Karpas-422 (cell line): ENCODE measurements around the gene ULK4. TPM values are rescaled to one million over a fixed set of nuclear protein-coding genes. Genes with fewer than 3 reads are reported as not detected.
A peak's percentile ranks its signal among the peaks of the same experiment; 100 is the strongest.

Experiments
- DNase-seq: peaks from one replicate; pipeline ENCODE4 v3.0.0-alpha.2; 2015
- H2AFZ ChIP-seq: fragments of 200-600 bp; sonication (generic); 2 replicates; pipeline ENCODE4 v1.6.1; 2014; ENCODE audit warnings: antibody characterized with exemption, low read length, mixed read lengths
- H3K27ac ChIP-seq: fragments of 200-600 bp; sonication (generic); 2 replicates; pipeline ENCODE4 v1.5.1; 2014; ENCODE audit warnings: mild to moderate bottlenecking, low read length, moderate library complexity
- H3K27me3 ChIP-seq: fragments of 200-600 bp; sonication (generic); 2 replicates; pipeline ENCODE4 v1.6.1; 2014; ENCODE audit warnings: low read length, mixed read lengths
- H3K36me3 ChIP-seq: fragments of 200-600 bp; sonication (generic); 2 replicates; pipeline ENCODE4 v1.6.1; 2014; ENCODE audit warnings: low read length, mixed read lengths; ENCODE audit not compliant: insufficient read depth
- H3K4me1 ChIP-seq: fragments of 200-600 bp; sonication (generic); 2 replicates; pipeline ENCODE4 v1.6.1; 2014; ENCODE audit warnings: mild to moderate bottlenecking, low read length, mixed read lengths
- H3K4me2 ChIP-seq: fragments of 200-600 bp; sonication (generic); 2 replicates; pipeline ENCODE4 v1.6.1; 2014; ENCODE audit warnings: low read length, low read depth, mild to moderate bottlenecking; ENCODE audit not compliant: poor library complexity, severe bottlenecking
- H3K4me3 ChIP-seq: fragments of 200-600 bp; sonication (generic); 2 replicates; pipeline ENCODE4 v1.5.1; 2014; ENCODE audit warnings: mild to moderate bottlenecking, antibody characterized with exemption, low read length, mixed read lengths
- H3K79me2 ChIP-seq: fragments of 200-600 bp; sonication (generic); 2 replicates; pipeline ENCODE4 v1.6.1; 2014; ENCODE audit warnings: mild to moderate bottlenecking, low read length, mixed read lengths
- H3K9ac ChIP-seq: fragments of 200-600 bp; sonication (generic); 2 replicates; pipeline ENCODE4 v1.6.0; 2014; ENCODE audit warnings: low read length
- H3K9me2 ChIP-seq: fragments of 200-600 bp; sonication (generic), shearing (Covaris generic); replicated peaks from 2 replicates; pipeline ENCODE4 v1.6.0; 2014; ENCODE audit warnings: mild to moderate bottlenecking, low read length, moderate library complexity; ENCODE audit not compliant: insufficient read depth
- H3K9me3 ChIP-seq: fragments of 300-700, 200-600 bp; sonication (generic); 2 replicates; pipeline ENCODE4 v1.6.1; 2014; ENCODE audit warnings: low read length, mixed read lengths
- H4K20me1 ChIP-seq: fragments of 200-600 bp; sonication (generic); 2 replicates; pipeline ENCODE4 v1.6.1; 2014; ENCODE audit warnings: mild to moderate bottlenecking, antibody characterized with exemption, low read length, low read depth; ENCODE audit not compliant: insufficient read depth
- total RNA-seq: library from RNA; depleted of rRNA; stranded (reverse); fragments of >200 nt; shearing (Covaris generic); gene quantifications from 2 replicates; pipeline ENCODE4 v1.2.3, GENCODE V29; 2014; ENCODE audit warnings: low replicate concordance

Gene ULK4
- total RNA-seq, 1 experiment from 2014 or later = 8.8 TPM

- Histone ChIP-seq H4K20me1 (no peaks in the 10 kb centered on the region), H3K4me3 (no peak overlapping the region), H3K27me3 (no peaks in the 10 kb centered on the region), H2AFZ (no peak overlapping the region), H3K9me3 (no peaks in the 10 kb centered on the region), H3K4me1 (no peaks in the 10 kb centered on the region), H3K27ac (no peak overlapping the region), H3K4me2 (no peak overlapping the region), H3K9me2 (no peaks in the 10 kb centered on the region), H3K9ac (no peak overlapping the region), H3K36me3 (no peaks in the 10 kb centered on the region), H3K79me2 (no peaks in the 10 kb centered on the region)
- peak; percentile 26 for DNase-seq
Observed at GRCh38 chr3:41943311-41943843, 18.5 kb downstream of the ULK4 start.

DNA sequence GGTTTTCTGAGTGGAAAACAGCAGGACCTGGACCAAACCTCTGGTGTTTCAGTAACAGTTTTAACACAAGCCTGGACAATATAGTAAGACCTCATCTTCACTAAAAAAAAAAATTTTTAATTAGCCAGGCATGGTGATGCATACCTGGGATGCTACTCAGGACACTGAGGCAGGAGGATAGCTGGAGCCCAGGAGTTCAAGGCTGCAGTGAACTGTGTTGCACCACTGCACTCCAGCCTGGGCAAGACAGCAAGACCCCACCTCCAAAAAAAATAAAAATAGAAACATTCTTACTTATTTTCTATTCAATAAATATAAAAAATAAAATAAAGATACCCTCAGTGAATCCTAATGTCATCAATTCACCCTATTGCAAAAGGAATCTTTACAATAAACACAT lies 21.5 kb downstream of the ULK4 start:
- Histone ChIP-seq H3K27me3 (no peaks in the 10 kb centered on the region), H3K27ac (no peak overlapping the region), H3K4me2 (no peak overlapping the region), H3K9me3 (no peaks in the 10 kb centered on the region), H3K79me2 (no peaks in the 10 kb centered on the region), H3K4me1 (no peaks in the 10 kb centered on the region), H3K4me3 (no peak overlapping the region), H2AFZ (no peak overlapping the region), H3K9me2 (no peaks in the 10 kb centered on the region), H3K9ac (no peak overlapping the region), H3K36me3 (no peaks in the 10 kb centered on the region), H4K20me1 (no peaks in the 10 kb centered on the region)
- DNase-seq = peak; percentile 17

DNA sequence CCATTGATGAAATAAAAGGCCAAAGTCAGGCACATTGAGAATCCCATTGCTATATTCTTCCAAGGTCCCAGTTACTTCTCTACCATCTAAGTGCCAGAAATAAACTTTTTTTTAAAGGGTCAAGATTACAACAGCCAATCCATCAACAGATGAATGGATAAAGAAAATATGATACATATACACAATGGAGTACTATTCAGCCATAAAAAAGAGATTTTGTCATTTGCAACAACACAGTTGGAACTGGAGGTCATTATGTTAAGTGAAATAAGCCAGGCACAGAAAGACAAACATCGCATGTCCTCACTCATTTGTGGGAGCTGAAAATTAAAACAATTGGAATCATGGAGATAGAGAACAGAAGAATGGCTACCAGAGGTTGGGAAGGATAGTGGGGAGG lies 25.5 kb downstream of the ULK4 start:
- Histone ChIP-seq H4K20me1 (no peaks in the 10 kb centered on the region), H2AFZ (no peak overlapping the region), H3K27me3 (no peaks in the 10 kb centered on the region), H3K27ac (no peak overlapping the region), H3K4me3 (no peak overlapping the region), H3K9ac (no peak overlapping the region), H3K4me2 (no peak overlapping the region), H3K9me2 (no peaks in the 10 kb centered on the region), H3K36me3 (no peaks in the 10 kb centered on the region), H3K4me1 (no peaks in the 10 kb centered on the region), H3K9me3 (no peaks in the 10 kb centered on the region), H3K79me2 (no peaks in the 10 kb centered on the region)
- DNase-seq = no peak

GRCh38 chr3:41933154-41933676 lies 28.7 kb downstream of the ULK4 start:
- H3K4me3 ChIP-seq = no peak overlapping the region
- no peak overlapping the region for H2AFZ ChIP-seq
- no peaks in the 10 kb centered on the region for H3K27me3 ChIP-seq
- no peak overlapping the region for H3K4me2 ChIP-seq
- H3K9ac ChIP-seq = no peak overlapping the region
- H3K4me1 ChIP-seq = no peaks in the 10 kb centered on the region
- no peaks in the 10 kb centered on the region for H3K9me3 ChIP-seq
- H4K20me1 ChIP-seq = no peaks in the 10 kb centered on the region
- no peaks in the 10 kb centered on the region for H3K36me3 ChIP-seq
- H3K27ac ChIP-seq = no peak overlapping the region
- DNase-seq = peak; percentile 32
- no peaks in the 10 kb centered on the region for H3K79me2 ChIP-seq
- H3K9me2 ChIP-seq = no peaks in the 10 kb centered on the region

DNA sequence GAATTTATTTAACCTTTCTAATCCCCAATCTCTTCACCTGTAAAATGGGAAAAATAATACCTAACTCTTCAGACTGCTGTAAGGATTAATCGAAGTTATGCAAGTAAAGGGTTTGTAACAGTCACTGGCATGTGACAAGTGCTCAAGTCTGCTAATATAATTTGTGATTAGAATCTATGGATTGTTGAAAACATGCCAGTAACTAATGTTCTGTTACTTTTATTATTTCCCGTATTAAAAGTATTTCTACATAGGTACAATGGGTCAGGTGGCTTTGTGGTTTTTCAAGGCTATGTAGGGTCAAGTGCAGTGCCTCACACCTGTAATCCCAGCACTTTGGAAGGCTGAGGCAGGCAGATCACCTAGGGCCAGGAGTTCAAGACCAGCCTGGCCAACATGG lies 29.4 kb downstream of the ULK4 start:
- DNase-seq = peak; percentile 11
- Histone ChIP-seq H3K9ac (no peak overlapping the region), H3K4me3 (no peak overlapping the region), H3K79me2 (no peaks in the 10 kb centered on the region), H3K4me1 (no peaks in the 10 kb centered on the region), H4K20me1 (no peaks in the 10 kb centered on the region), H2AFZ (no peak overlapping the region), H3K4me2 (no peak overlapping the region), H3K9me3 (no peaks in the 10 kb centered on the region), H3K36me3 (no peaks in the 10 kb centered on the region), H3K27me3 (no peaks in the 10 kb centered on the region), H3K9me2 (no peaks in the 10 kb centered on the region), H3K27ac (no peak overlapping the region)

- Histone ChIP-seq H2AFZ (no peak overlapping the region), H3K9me3 (no peaks in the 10 kb centered on the region), H3K9ac (no peak overlapping the region), H3K9me2 (no peaks in the 10 kb centered on the region), H3K27ac (no peak overlapping the region), H3K36me3 (no peaks in the 10 kb centered on the region), H3K79me2 (no peaks in the 10 kb centered on the region), H3K4me1 (no peaks in the 10 kb centered on the region), H3K4me3 (no peak overlapping the region), H3K4me2 (no peak overlapping the region), H3K27me3 (no peaks in the 10 kb centered on the region), H4K20me1 (no peaks in the 10 kb centered on the region)
- no peak for DNase-seq
Observed at GRCh38 chr3:41920406-41920965, 41.4 kb downstream of the ULK4 start.

- Histone ChIP-seq H3K9ac (no peak overlapping the region), H3K9me2 (no peaks in the 10 kb centered on the region), H3K36me3 (no peaks in the 10 kb centered on the region), H3K27ac (no peak overlapping the region), H3K4me3 (no peak overlapping the region), H3K79me2 (no peaks in the 10 kb centered on the region), H3K4me2 (no peak overlapping the region), H4K20me1 (no peaks in the 10 kb centered on the region), H2AFZ (no peak overlapping the region), H3K27me3 (no peaks in the 10 kb centered on the region), H3K9me3 (no peaks in the 10 kb centered on the region), H3K4me1 (no peaks in the 10 kb centered on the region)
- DNase-seq = peak; percentile 37
Observed at GRCh38 chr3:41915353-41915752, 46.5 kb downstream of the ULK4 start.

DNA sequence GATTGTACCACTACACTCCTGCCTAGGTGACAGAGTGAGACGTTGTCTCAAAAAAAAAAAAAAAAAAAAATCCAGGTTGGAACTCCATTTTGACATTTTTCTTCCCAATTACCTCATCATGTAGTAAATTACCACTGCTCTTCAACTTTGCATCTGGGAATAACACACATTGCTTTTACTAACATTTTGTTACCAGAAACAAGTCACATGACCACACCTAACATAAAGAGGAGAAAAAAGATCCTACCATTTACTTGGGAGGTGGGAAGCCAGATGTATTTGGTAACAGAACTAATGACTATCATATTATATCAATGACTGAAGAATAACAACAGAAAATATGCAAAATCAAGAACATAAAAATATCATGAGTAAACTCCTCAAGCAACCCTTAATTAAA lies 49.6 kb downstream of the ULK4 start:
- no peaks in the 10 kb centered on the region for H3K4me1 ChIP-seq
- H3K36me3 ChIP-seq = no peaks in the 10 kb centered on the region
- no peak for DNase-seq
- no peaks in the 10 kb centered on the region for H4K20me1 ChIP-seq
- H3K9ac ChIP-seq = no peak overlapping the region
- H3K4me3 ChIP-seq = no peak overlapping the region
- no peak overlapping the region for H3K27ac ChIP-seq
- no peak overlapping the region for H3K4me2 ChIP-seq
- no peaks in the 10 kb centered on the region for H3K27me3 ChIP-seq
- H3K9me2 ChIP-seq = no peaks in the 10 kb centered on the region
- no peaks in the 10 kb centered on the region for H3K79me2 ChIP-seq
- H2AFZ ChIP-seq = no peak overlapping the region
- H3K9me3 ChIP-seq = no peaks in the 10 kb centered on the region
